ENCODE data around the gene TRIM7.
"Not testable (repeated sequence)": the region's sequence is repeated elsewhere in the genome, so short reads cannot be mapped to it uniquely, and the experiment has no call there.

GRCh38 chr5:181146927-181147636, 57.9 kb downstream of the TRIM7 start, which contains the start of gene OR2V2:
- not testable (repeated sequence) for TF ChIP-seq CTCF, EP300 (IDR thresholded peaks at IDR 0.05)
